H1 (cell line): ENCODE results near the gene VCY1B. TPM values are rescaled to one million over a fixed set of nuclear protein-coding genes. Genes with fewer than 3 reads are reported as not detected.
"Not testable (repeated sequence)": the region's sequence is repeated elsewhere in the genome, so short reads cannot be mapped to it uniquely, and the experiment has no call there.

Experiments
- CTCF ChIA-PET: fragments of 300-600 bp; sonication (Branson Sonifier 250); formaldehyde crosslinking; loops from one replicate; lab custom pipeline; 2021; ENCODE audit not compliant: partially characterized antibody; lab: Charles Lee
- POLR2A ChIA-PET: fragments of 300-600 bp; sonication (Branson Sonifier 250); formaldehyde crosslinking; loops from one replicate; lab custom pipeline; 2021; ENCODE audit warnings: inconsistent platforms; ENCODE audit not compliant: partially characterized antibody; lab: Charles Lee
- DNase-seq, 2 experiments: peaks; one replicate each; pipeline versions ENCODE4 v3.0.0 to v3.0.0-alpha.2; 2010 to 2022; ENCODE audit warnings: low spot score in 2 of 2, low read depth in 1 of 2, mixed read lengths in 1 of 2
- FAIRE-seq: peaks from 2 replicates; lab custom pipeline; 2011; peaks lifted over from hg19 to GRCh38; lab: Jason Lieb, UNC
- H2AFZ ChIP-seq: 2 replicates; pipeline ENCODE4 v1.8.1; 2012; ENCODE audit warnings: low read length, inconsistent platforms
- H2AK5ac ChIP-seq: 2 replicates; pipeline ENCODE4 v1.6.1; 2013; ENCODE audit warnings: low read depth, low read length
- H2BK120ac ChIP-seq: replicated peaks from 2 replicates; pipeline ENCODE3; 2013; ENCODE audit warnings: low read depth, low read length, inconsistent platforms
- H2BK12ac ChIP-seq: 2 replicates; pipeline ENCODE4 v1.6.1; 2013; ENCODE audit warnings: low read depth, low read length
- H2BK15ac ChIP-seq: 2 replicates; pipeline ENCODE4 v1.6.1; 2013; ENCODE audit warnings: low read length
- H2BK20ac ChIP-seq: 2 replicates; pipeline ENCODE4 v1.6.1; 2013; ENCODE audit warnings: low read length
- H2BK5ac ChIP-seq: 2 replicates; pipeline ENCODE4 v1.6.1; 2013; ENCODE audit warnings: low read depth, low read length
- H3K14ac ChIP-seq: 2 replicates; pipeline ENCODE4 v1.6.1; 2013; ENCODE audit warnings: inconsistent platforms; ENCODE audit not compliant: insufficient read length
- H3K18ac ChIP-seq: 2 replicates; pipeline ENCODE4 v1.6.1; 2013; ENCODE audit warnings: low read length; ENCODE audit errors: extremely low read depth
- H3K23ac ChIP-seq: 2 replicates; pipeline ENCODE4 v1.6.1; 2013; ENCODE audit warnings: inconsistent platforms; ENCODE audit not compliant: insufficient read length
- H3K23me2 ChIP-seq: 2 replicates; pipeline ENCODE4 v1.6.1; 2013; ENCODE audit warnings: low read depth, low read length
- H3K27ac ChIP-seq: 2 replicates; pipeline ENCODE4 v1.6.1; 2011; ENCODE audit warnings: low read depth, low read length, inconsistent platforms
- H3K27me3 ChIP-seq, 4 experiments: replicated peaks in 1 of 4; 1 replicate in 1 of 4; 2 replicates in 3 of 4; pipeline versions ENCODE4 v1.6.1 to v1.8.1; 2011 to 2013; ENCODE audit warnings: low read length in 3 of 4, mild to moderate bottlenecking in 3 of 4, inconsistent platforms in 2 of 4, mixed read lengths in 2 of 4, moderate library complexity in 1 of 4; ENCODE audit not compliant: control insufficient read depth in 3 of 4, insufficient read depth in 3 of 4; ENCODE audit errors: extremely low read depth in 1 of 4
- H3K36me3 ChIP-seq, 4 experiments: 2 replicates each; pipeline versions ENCODE4 v1.6.1 to v1.8.1; 2011 to 2013; ENCODE audit warnings: mild to moderate bottlenecking in 4 of 4, low read length in 3 of 4, moderate library complexity in 2 of 4, control low read depth in 1 of 4, inconsistent platforms in 1 of 4; ENCODE audit not compliant: insufficient read depth in 4 of 4, control insufficient read depth in 2 of 4
- H3K4ac ChIP-seq: replicated peaks from 2 replicates; pipeline ENCODE3; 2013; ENCODE audit warnings: low read length, low read depth, mixed read lengths, inconsistent platforms; ENCODE audit not compliant: insufficient read length
- H3K4me1 ChIP-seq, 4 experiments: replicated peaks in 1 of 4; 1 replicate in 1 of 4; 2 replicates in 3 of 4; pipeline versions ENCODE4 v1.6.1 to v1.8.1; 2011 to 2013; ENCODE audit warnings: low read length in 3 of 4, inconsistent platforms in 2 of 4, mixed read lengths in 1 of 4; ENCODE audit not compliant: insufficient read depth in 4 of 4, control insufficient read depth in 3 of 4
- H3K4me2 ChIP-seq, 2 experiments: 2 replicates each; pipeline versions ENCODE4 v1.6.1 to v1.8.1; 2011 to 2013; ENCODE audit warnings: low read depth in 2 of 2, low read length in 2 of 2, control low read depth in 1 of 2, inconsistent platforms in 1 of 2, mild to moderate bottlenecking in 1 of 2; ENCODE audit not compliant: insufficient read depth in 1 of 2
- H3K4me3 ChIP-seq, 4 experiments: fragments of 200-600, 300-600 bp in 1 of 4; sonication (generic), shearing (Covaris generic), sonication (Bioruptor Twin) in 1 of 4; 2 replicates each; pipeline versions ENCODE4 v1.5.1 to v1.8.1; 2011 to 2016; ENCODE audit warnings: low read length in 4 of 4, low read depth in 3 of 4, control low read depth in 2 of 4, inconsistent platforms in 2 of 4, mild to moderate bottlenecking in 2 of 4, mixed read lengths in 1 of 4, moderate library complexity in 1 of 4; ENCODE audit not compliant: insufficient read depth in 2 of 4; ENCODE audit errors: extremely low read depth in 1 of 4
- H3K56ac ChIP-seq: replicated peaks from 2 replicates; pipeline ENCODE3; 2013; ENCODE audit warnings: low read depth, mild to moderate bottlenecking, mixed read lengths, low read length, inconsistent platforms; ENCODE audit not compliant: insufficient read length
- H3K79me1 ChIP-seq: 2 replicates; pipeline ENCODE4 v1.6.1; 2013; ENCODE audit warnings: low read depth, low read length, control low read depth
- H3K79me2 ChIP-seq, 2 experiments: 2 replicates each; pipeline versions ENCODE4 v1.6.1 to v1.8.1; 2012 to 2013; ENCODE audit warnings: low read length in 2 of 2, mild to moderate bottlenecking in 2 of 2, inconsistent platforms in 1 of 2; ENCODE audit not compliant: insufficient read depth in 2 of 2, control insufficient read depth in 1 of 2
- H3K9ac ChIP-seq, 4 experiments: replicated peaks in 1 of 4; 1 replicate in 1 of 4; 2 replicates in 3 of 4; pipeline versions ENCODE4 v1.6.1 to v1.8.1; 2011 to 2013; ENCODE audit warnings: low read depth in 3 of 4, low read length in 3 of 4, control low read depth in 2 of 4, mild to moderate bottlenecking in 2 of 4, moderate library complexity in 2 of 4, inconsistent platforms in 1 of 4; ENCODE audit errors: extremely low read depth in 1 of 4
- H3K9me3 ChIP-seq, 2 experiments: 2 replicates each; pipeline versions ENCODE4 v1.6.1 to v1.8.1; 2012 to 2013; ENCODE audit warnings: mild to moderate bottlenecking in 2 of 2, moderate library complexity in 2 of 2, control low read depth in 1 of 2, inconsistent platforms in 1 of 2, low read depth in 1 of 2, low read length in 1 of 2, mixed read lengths in 1 of 2; ENCODE audit not compliant: insufficient read depth in 2 of 2
- H4K20me1 ChIP-seq, 2 experiments: replicated peaks in 1 of 2; 2 replicates each; pipeline versions ENCODE3 to v1.8.1; 2011 to 2013; ENCODE audit warnings: inconsistent platforms in 2 of 2, low read length in 2 of 2, mild to moderate bottlenecking in 1 of 2; ENCODE audit not compliant: insufficient read depth in 2 of 2, control insufficient read depth in 1 of 2
- H4K5ac ChIP-seq: 2 replicates; pipeline ENCODE4 v1.6.1; 2013; ENCODE audit warnings: low read length, low read depth, mixed read lengths, inconsistent platforms; ENCODE audit not compliant: insufficient read length
- H4K8ac ChIP-seq: 2 replicates; pipeline ENCODE4 v1.8.0; 2013; ENCODE audit warnings: mild to moderate bottlenecking, moderate library complexity, low read length, inconsistent platforms; ENCODE audit not compliant: insufficient read depth; ENCODE audit errors: extremely low read depth
- H4K91ac ChIP-seq: replicated peaks from 2 replicates; pipeline ENCODE3; 2013; ENCODE audit warnings: low read length, mixed read lengths, inconsistent platforms; ENCODE audit not compliant: insufficient read length
- WGBS, 2 experiments: shearing (Covaris generic) in 1 of 2; methylation state at CpG; one replicate each; pipeline versions ENCODE4 v1.1.6 to v1.1.7; 2013 to 2015; ENCODE audit warnings: low lambda C conversion rate in 2 of 2, mixed read lengths in 2 of 2, inconsistent platforms in 1 of 2, low coverage in 1 of 2, missing lambda C conversion rate in 1 of 2; ENCODE audit not compliant: insufficient replicate concordance in 2 of 2, insufficient coverage in 1 of 2, insufficient read length in 1 of 2; ENCODE audit errors: extremely low coverage in 1 of 2, missing lambda C conversion rate in 1 of 2; 5-methylcytosine and 5-hydroxymethylcytosine counted together
- polyA plus RNA-seq, 7 experiments: library from polyadenylated mRNA; depleted of rRNA in 3 of 7; stranded (reverse) in 5 of 7; unstranded in 2 of 7; fragments of >200 nt in 5 of 7; fragments of 200-250 nt in 2 of 7; gene quantifications; 1 replicate in 5 of 7; 2 replicates in 1 of 7; 4 replicates in 1 of 7; pipeline versions ENCODE4 v1.2.1 to v1.2.3, GENCODE V29; 2011 to 2013; ENCODE audit warnings: missing spikeins in 2 of 7, mixed read lengths in 2 of 7
- total RNA-seq: library from RNA; stranded (reverse); fragmentation: NEBNext Ultra II Directional; extraction: Animal tissue kit (Norgen Biotek cat#: 25700); gene quantifications from 2 replicates; pipeline ENCODE4 v1.2.1, GENCODE V29; 2021

The VCY1B gene
- total and polyA plus RNA-seq, 2 of the 8 experiments (the other 6 are each of a cell fraction or from before 2014, with no cell fraction given): 0.65 TPM; not detected in 1

- H2AFZ ChIP-seq: not testable (repeated sequence)
These were observed 25.6 kb upstream of the VCY1B start for GRCh38 chrY:14030395-14030794.

More at GRCh38 chrY:14030395-14030794, 25.6 kb upstream of the VCY1B start:
- H2BK12ac ChIP-seq, H3K36me3 ChIP-seq, H2BK20ac ChIP-seq, H3K14ac ChIP-seq, H3K23me2 ChIP-seq, H3K79me1 ChIP-seq, H3K27me3 ChIP-seq, H3K4me2 ChIP-seq, H3K23ac ChIP-seq, FAIRE-seq, H2BK120ac ChIP-seq, H3K56ac ChIP-seq, H3K4me1 ChIP-seq, H3K9ac ChIP-seq, H2AK5ac ChIP-seq, H3K4me3 ChIP-seq, H3K79me2 ChIP-seq, H3K9me3 ChIP-seq, H2BK5ac ChIP-seq, H3K27ac ChIP-seq, H2BK15ac ChIP-seq, H3K18ac ChIP-seq, H4K20me1 ChIP-seq, H3K4ac ChIP-seq, H4K5ac ChIP-seq, POLR2A ChIA-PET, H4K8ac ChIP-seq, H4K91ac ChIP-seq, CTCF ChIA-PET, DNase-seq: not testable (repeated sequence)
- no CpG with 5 or more reads among the region's 2 CpGs for WGBS, 2 experiments
